IPS DF 6.9 (cell line): ENCODE data around the gene RAP1GDS1.
"Not testable (repeated sequence)": the region's sequence is repeated elsewhere in the genome, so short reads cannot be mapped to it uniquely, and the experiment has no call there.

Source experiments
- DNase-seq: peaks from one replicate; pipeline ENCODE4 v3.0.0-alpha.2; 2013; ENCODE audit warnings: low read depth, low spot score
- H3K27ac ChIP-seq: one replicate; pipeline ENCODE4 v1.5.1; 2013; ENCODE audit warnings: low read length, control low read depth
- H3K27me3 ChIP-seq: 2 replicates; pipeline ENCODE4 v1.6.1; 2013; ENCODE audit warnings: mild to moderate bottlenecking, low read length; ENCODE audit not compliant: control insufficient read depth, insufficient read depth
- H3K36me3 ChIP-seq: 2 replicates; pipeline ENCODE4 v1.6.1; 2013; ENCODE audit warnings: low read length; ENCODE audit not compliant: control insufficient read depth, insufficient read depth
- H3K4me1 ChIP-seq: 2 replicates; pipeline ENCODE4 v1.6.1; 2013; ENCODE audit warnings: low read length; ENCODE audit not compliant: control insufficient read depth, insufficient read depth
- H3K4me3 ChIP-seq: 2 replicates; pipeline ENCODE4 v1.5.1; 2013; ENCODE audit warnings: mild to moderate bottlenecking, low read length
- H3K9me3 ChIP-seq: 2 replicates; pipeline ENCODE4 v1.6.1; 2013; ENCODE audit warnings: low read length, inconsistent platforms; ENCODE audit not compliant: control insufficient read depth, insufficient read depth
- WGBS: extraction: QIAGEN DNeasy Blood & Tissue Kit; methylation state at CpG from one replicate; pipeline ENCODE4 v1.1.7; 2013; ENCODE audit warnings: mixed read lengths, missing lambda C conversion rate; ENCODE audit not compliant: insufficient read length, insufficient coverage; 5-methylcytosine and 5-hydroxymethylcytosine counted together

Gene RAP1GDS1

GRCh38 chr4:98476891-98477290, 215.7 kb downstream of the RAP1GDS1 start:
- H3K4me1 ChIP-seq = no peaks in the 10 kb centered on the region; the same call in 1 of the 2 replicates
- WGBS = no CpG with 5 or more reads among the region's 9 CpGs
- H3K4me3 ChIP-seq = no peak overlapping the region
- no peaks in the 10 kb centered on the region for H3K36me3 ChIP-seq
- H3K27me3 ChIP-seq = no peaks in the 10 kb centered on the region
- no peak for DNase-seq
- H3K9me3 ChIP-seq = no peaks in the 10 kb centered on the region
- no peak overlapping the region for H3K27ac ChIP-seq

- H3K36me3 ChIP-seq, H3K9me3 ChIP-seq, H3K27ac ChIP-seq, H3K4me3 ChIP-seq, H3K27me3 ChIP-seq, DNase-seq, H3K4me1 ChIP-seq: not testable (repeated sequence)
- no CpG with 5 or more reads among the region's 2 CpGs for WGBS
These were observed 218.4 kb downstream of the RAP1GDS1 start for GRCh38 chr4:98479590-98479989.

GRCh38 chr4:98480535-98480934, 219.4 kb downstream of the RAP1GDS1 start:
- H3K4me1 ChIP-seq = peaks cover 3% of the 10 kb centered on the region; the same call in 1 of the 2 replicates
- DNase-seq = no peak
- H3K36me3 ChIP-seq = no peaks in the 10 kb centered on the region
- H3K27ac ChIP-seq = no peak overlapping the region
- no CpG with 5 or more reads among the region's 5 CpGs for WGBS
- no peak overlapping the region for H3K4me3 ChIP-seq
- no peaks in the 10 kb centered on the region for H3K9me3 ChIP-seq
- no peaks in the 10 kb centered on the region for H3K27me3 ChIP-seq

- Histone ChIP-seq H3K27ac (no peak overlapping the region), H3K9me3 (no peaks in the 10 kb centered on the region), H3K27me3 (no peaks in the 10 kb centered on the region), H3K4me1 (peaks cover 3% of the 10 kb centered on the region; the same call in 1 of the 2 replicates), H3K4me3 (no peak overlapping the region), H3K36me3 (no peaks in the 10 kb centered on the region)
- no peak for DNase-seq
- no CpG with 5 or more reads among the region's 3 CpGs for WGBS
These were observed 220.0 kb downstream of the RAP1GDS1 start for GRCh38 chr4:98481167-98481566.

- no peaks in the 10 kb centered on the region for H3K9me3 ChIP-seq
- H3K27me3 ChIP-seq = no peaks in the 10 kb centered on the region
- H3K4me3 ChIP-seq = no peak overlapping the region
- H3K27ac ChIP-seq = no peak overlapping the region
- no peak for DNase-seq
- H3K4me1 ChIP-seq = peaks cover 7% of the 10 kb centered on the region; the same call in 1 of the 2 replicates
- no CpG with 5 or more reads among the region's 3 CpGs for WGBS
- H3K36me3 ChIP-seq = no peaks in the 10 kb centered on the region
These were observed 221.3 kb downstream of the RAP1GDS1 start for GRCh38 chr4:98482503-98482846.

GRCh38 chr4:98482847-98483806, 221.9 kb downstream of the RAP1GDS1 start:
- H3K9me3 ChIP-seq = no peaks in the 10 kb centered on the region
- no peaks in the 10 kb centered on the region for H3K27me3 ChIP-seq
- DNase-seq = no peak
- no CpG with 5 or more reads among the region's 10 CpGs for WGBS
- peaks cover 7% of the 10 kb centered on the region; the same call in 1 of the 2 replicates for H3K4me1 ChIP-seq
- no peaks in the 10 kb centered on the region for H3K36me3 ChIP-seq
- H3K4me3 ChIP-seq = no peak overlapping the region
- no peak overlapping the region for H3K27ac ChIP-seq

- WGBS = no CpG with 5 or more reads among the region's 3 CpGs
These were observed 222.8 kb downstream of the RAP1GDS1 start for GRCh38 chr4:98484031-98484430.

GRCh38 chr4:98485816-98486345, 224.7 kb downstream of the RAP1GDS1 start:
- WGBS = 100% methylated on average over 2 of the region's 7 CpGs
- H3K27ac ChIP-seq = no peak overlapping the region
- H3K4me3 ChIP-seq = no peak overlapping the region
- H3K4me1 ChIP-seq = peaks cover 7% of the 10 kb centered on the region; the same call in 1 of the 2 replicates
- no peaks in the 10 kb centered on the region for H3K27me3 ChIP-seq
- H3K9me3 ChIP-seq = no peaks in the 10 kb centered on the region
- DNase-seq = no peak
- no peaks in the 10 kb centered on the region for H3K36me3 ChIP-seq

More at GRCh38 chr4:98484031-98484430, 222.8 kb downstream of the RAP1GDS1 start:
- Histone ChIP-seq H3K4me1 (peaks cover 7% of the 10 kb centered on the region; the same call in 1 of the 2 replicates), H3K9me3 (no peaks in the 10 kb centered on the region), H3K4me3 (no peak overlapping the region), H3K36me3 (no peaks in the 10 kb centered on the region), H3K27me3 (no peaks in the 10 kb centered on the region), H3K27ac (no peak overlapping the region)
- DNase-seq = no peak

- no peak overlapping the region for H3K27ac ChIP-seq
- H3K4me1 ChIP-seq = 0 out of 2 replicates have a peak, but pooled peaks cover 5% of the 10 kb centered on the region
- WGBS = no CpG with 5 or more reads among the region's 3 CpGs
These were observed 229.1 kb downstream of the RAP1GDS1 start for GRCh38 chr4:98490251-98490650.

GRCh38 chr4:98491899-98492559, 230.8 kb downstream of the RAP1GDS1 start:
- Histone ChIP-seq H3K4me3 (no peak overlapping the region), H3K9me3 (no peaks in the 10 kb centered on the region), H3K36me3 (no peaks in the 10 kb centered on the region), H3K27ac (no peak overlapping the region), H3K27me3 (no peaks in the 10 kb centered on the region), H3K4me1 (0 out of 2 replicates have a peak, but pooled peaks cover 2% of the 10 kb centered on the region)
- no CpG with 5 or more reads among the region's 7 CpGs for WGBS
- DNase-seq = no peak

More at GRCh38 chr4:98490251-98490650, 229.1 kb downstream of the RAP1GDS1 start:
- Histone ChIP-seq H3K36me3 (no peaks in the 10 kb centered on the region), H3K9me3 (no peaks in the 10 kb centered on the region), H3K27me3 (no peaks in the 10 kb centered on the region), H3K4me3 (no peak overlapping the region)
- DNase-seq = no peak
